ENCODE measurements around the gene CEP78.
A peak's percentile ranks its signal among the peaks of the same experiment; 100 is the strongest.
"Not testable (repeated sequence)": the region's sequence is repeated elsewhere in the genome, so short reads cannot be mapped to it uniquely, and the experiment has no call there.

CEP78 gene, protein sequence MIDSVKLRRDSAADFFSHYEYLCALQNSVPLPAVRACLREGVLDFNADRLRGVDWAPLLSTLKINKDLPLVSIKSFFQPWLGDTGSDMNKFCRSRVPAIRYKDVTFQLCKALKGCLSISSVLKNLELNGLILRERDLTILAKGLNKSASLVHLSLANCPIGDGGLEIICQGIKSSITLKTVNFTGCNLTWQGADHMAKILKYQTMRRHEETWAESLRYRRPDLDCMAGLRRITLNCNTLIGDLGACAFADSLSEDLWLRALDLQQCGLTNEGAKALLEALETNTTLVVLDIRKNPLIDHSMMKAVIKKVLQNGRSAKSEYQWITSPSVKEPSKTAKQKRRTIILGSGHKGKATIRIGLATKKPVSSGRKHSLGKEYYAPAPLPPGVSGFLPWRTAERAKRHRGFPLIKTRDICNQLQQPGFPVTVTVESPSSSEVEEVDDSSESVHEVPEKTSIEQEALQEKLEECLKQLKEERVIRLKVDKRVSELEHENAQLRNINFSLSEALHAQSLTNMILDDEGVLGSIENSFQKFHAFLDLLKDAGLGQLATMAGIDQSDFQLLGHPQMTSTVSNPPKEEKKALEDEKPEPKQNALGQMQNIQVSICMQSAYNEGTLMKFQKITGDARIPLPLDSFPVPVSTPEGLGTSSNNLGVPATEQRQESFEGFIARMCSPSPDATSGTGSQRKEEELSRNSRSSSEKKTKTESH

DNA sequence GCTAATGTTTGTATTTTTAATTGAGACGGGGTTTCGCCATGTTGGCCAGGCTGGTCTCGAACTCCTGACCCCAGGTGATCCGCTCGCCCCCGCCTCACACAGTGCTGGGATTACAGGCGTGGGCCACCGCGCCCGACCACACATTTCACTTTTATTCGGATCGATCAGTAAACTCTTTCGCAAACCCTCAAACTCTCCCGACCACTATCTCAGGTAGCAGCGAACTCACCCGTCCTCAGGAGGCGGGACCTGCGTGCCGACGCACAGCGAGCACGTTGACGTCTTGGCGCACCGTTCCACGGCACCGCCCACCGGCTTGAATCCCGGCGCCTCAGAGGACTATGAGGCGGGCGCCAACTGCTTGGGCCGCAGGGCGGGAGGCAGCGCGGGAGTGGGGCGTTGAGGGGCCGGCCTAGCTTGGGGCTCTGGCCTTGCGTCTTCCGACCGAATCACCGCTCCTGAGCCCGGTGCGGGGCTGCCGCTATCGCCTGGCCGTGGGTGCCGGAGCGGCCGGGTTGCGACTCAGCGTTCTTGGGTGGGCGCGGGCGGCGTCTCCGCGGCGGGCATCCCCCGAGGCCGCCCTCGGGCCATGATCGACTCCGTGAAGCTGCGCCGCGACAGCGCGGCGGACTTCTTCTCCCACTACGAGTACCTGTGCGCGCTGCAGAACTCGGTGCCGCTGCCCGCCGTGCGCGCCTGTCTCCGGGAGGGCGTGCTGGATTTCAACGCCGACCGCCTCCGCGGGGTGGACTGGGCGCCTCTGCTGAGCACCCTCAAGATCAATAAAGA lies at the start of gene CEP78:
CEP78 (plus strand) TSS at position 314 of the 789 bp plus-strand sequence; CDS start at position 590, 276 bp downstream.
- Mint-ChIP-seq H3K4me3 (peak within 1 kb of the TSS; percentile 88), H3K4me1 (ENCODE audit: low read depth) (peaks cover 29% of the 10 kb centered on the region), H3K27me3 (ENCODE audit: low read depth) (peaks cover 5% of the 10 kb centered on the region), H3K36me3 (ENCODE audit: low read depth) (peaks cover 16% of the 10 kb centered on the region), H3K9me3 (no peaks in the 10 kb centered on the region), H3K27ac (peak within 1 kb of the TSS; percentile 93)

DNA sequence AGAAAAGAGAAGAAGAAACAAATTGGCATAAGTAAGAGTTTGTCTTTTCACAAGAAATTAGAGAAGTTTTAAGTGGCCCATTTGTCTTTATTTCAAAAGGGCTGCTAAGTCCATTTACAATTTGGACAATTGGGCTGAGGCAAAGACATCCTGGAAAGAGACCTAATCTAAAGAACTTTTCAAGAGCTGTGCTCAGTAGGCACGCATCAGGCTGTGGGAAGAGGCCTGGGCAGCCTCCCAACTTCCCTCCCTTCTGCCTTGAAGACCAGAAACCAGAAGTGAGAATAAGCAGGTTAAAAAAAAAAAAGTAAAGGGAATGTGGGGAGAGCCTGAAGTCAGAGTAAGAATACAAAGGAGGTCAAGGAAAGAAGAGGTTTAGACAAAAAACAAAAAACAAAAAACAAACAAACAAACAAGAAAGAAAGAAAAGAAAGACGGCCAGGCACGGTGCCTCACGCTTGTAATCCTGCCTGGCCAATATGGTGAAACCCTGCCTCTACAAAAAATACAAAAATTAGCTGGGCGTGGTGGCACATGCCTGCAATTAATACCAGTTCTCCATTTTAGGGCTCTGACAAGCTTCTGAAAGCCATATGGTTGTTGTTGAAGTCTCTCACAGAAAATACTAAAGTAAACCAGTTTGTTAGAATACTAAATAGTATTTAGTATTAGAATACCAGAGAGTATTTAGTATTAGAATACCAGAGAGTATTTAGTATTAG lies 48.0 kb upstream of the CEP78 start:
- H3K4me3 Mint-ChIP-seq = no peak overlapping the region
- no peak overlapping the region for H3K27ac Mint-ChIP-seq
- H3K27me3 Mint-ChIP-seq (ENCODE audit: low read depth) = peaks cover 23% of the 10 kb centered on the region
- peaks cover 6% of the 10 kb centered on the region for H3K4me1 Mint-ChIP-seq (ENCODE audit: low read depth)
- H3K36me3 Mint-ChIP-seq (ENCODE audit: low read depth) = no peaks in the 10 kb centered on the region
- H3K9me3 Mint-ChIP-seq = no peaks in the 10 kb centered on the region

DNA sequence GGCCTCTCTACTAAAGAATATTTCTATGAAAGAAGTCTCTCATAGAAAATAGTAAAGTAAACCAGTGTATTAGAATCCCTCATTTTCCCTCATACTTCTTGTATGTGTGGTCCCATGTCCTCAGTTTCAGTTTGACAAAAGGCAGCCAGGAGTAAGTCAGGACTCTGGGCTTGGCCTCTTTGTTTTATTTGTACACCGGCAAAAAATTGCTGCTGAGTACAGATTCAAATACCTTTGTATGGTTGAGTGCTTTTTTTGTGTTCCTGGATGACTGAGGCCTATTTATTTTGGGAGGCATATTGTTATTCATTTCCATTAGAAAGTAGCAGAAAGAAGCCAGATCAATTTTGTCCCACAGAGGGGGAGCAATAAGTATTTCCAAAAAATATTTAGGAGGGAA lies 47.3 kb upstream of the CEP78 start:
- Mint-ChIP-seq H3K4me3 (no peak overlapping the region), H3K27me3 (ENCODE audit: low read depth) (peaks cover 27% of the 10 kb centered on the region), H3K36me3 (ENCODE audit: low read depth) (no peaks in the 10 kb centered on the region), H3K27ac (no peak overlapping the region), H3K4me1 (ENCODE audit: low read depth) (peaks cover 6% of the 10 kb centered on the region), H3K9me3 (no peaks in the 10 kb centered on the region)

DNA sequence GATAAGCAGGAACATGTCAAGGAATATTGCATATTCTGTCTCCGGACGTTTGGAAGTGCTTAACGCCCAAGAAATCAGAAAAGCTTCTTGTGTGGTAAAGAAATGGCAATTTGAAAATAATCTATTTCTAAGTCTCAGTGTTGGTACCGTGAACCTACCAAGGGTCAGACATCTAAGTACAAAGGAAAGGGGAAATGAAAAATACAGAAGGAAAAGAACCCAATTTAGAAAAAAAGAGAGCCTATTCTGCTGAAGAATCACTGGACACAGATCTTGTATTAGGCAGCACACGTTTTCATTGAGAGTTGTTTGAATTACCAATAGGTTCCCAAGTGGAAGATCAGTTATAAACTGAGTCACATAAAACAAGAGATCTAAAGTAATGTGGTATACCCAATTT lies 46.9 kb upstream of the CEP78 start:
- Mint-ChIP-seq H3K27me3 (ENCODE audit: low read depth) (peaks cover 28% of the 10 kb centered on the region), H3K36me3 (ENCODE audit: low read depth) (no peaks in the 10 kb centered on the region), H3K27ac (no peak overlapping the region), H3K4me3 (no peak overlapping the region), H3K4me1 (ENCODE audit: low read depth) (peaks cover 6% of the 10 kb centered on the region), H3K9me3 (no peaks in the 10 kb centered on the region)

DNA sequence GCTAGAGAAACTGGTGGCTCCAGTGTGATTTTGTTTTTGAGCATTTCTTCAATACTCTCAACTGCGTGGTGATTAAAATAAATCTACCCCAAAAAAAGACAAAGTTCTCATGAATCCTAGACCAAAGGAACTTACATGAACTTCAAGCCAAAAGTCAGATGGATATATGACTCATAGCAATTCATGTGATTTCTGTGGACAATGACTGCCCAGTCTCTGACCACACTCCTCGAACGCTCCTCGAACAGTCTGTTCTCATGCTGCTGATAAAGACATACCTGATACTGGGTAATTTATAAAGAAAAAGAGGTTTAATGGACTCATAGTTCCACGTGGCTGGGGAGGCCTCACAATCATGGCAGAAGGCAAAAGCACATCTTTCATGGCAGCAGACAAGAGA lies 46.4 kb upstream of the CEP78 start:
- Mint-ChIP-seq H3K4me1 (ENCODE audit: low read depth) (peaks cover 6% of the 10 kb centered on the region), H3K9me3 (no peaks in the 10 kb centered on the region), H3K4me3 (no peak overlapping the region), H3K27me3 (ENCODE audit: low read depth) (peaks cover 32% of the 10 kb centered on the region), H3K36me3 (ENCODE audit: low read depth) (no peaks in the 10 kb centered on the region), H3K27ac (no peak overlapping the region)

DNA sequence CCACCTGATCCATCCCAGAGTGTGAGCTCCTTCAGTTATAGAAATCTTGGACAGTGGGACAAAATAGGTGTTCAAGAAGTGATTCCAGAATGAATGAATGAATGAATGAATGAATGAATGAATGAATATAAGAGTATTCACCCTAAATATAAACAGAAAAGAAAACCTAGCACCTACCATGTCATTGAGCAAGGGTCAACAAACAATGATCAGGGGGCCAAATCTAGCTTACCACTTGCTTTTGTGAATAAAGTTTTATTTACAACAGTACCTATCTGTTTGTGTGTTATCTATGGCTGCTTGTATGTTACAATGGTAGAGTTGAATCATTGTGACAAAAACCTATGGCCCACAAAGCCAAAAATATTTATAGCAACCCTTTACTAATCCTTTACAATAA lies 43.9 kb upstream of the CEP78 start:
- H3K36me3 Mint-ChIP-seq (ENCODE audit: low read depth) = no peaks in the 10 kb centered on the region
- no peak overlapping the region for H3K4me3 Mint-ChIP-seq
- peaks cover 8% of the 10 kb centered on the region for H3K4me1 Mint-ChIP-seq (ENCODE audit: low read depth)
- H3K9me3 Mint-ChIP-seq = no peaks in the 10 kb centered on the region
- peaks cover 32% of the 10 kb centered on the region for H3K27me3 Mint-ChIP-seq (ENCODE audit: low read depth)
- H3K27ac Mint-ChIP-seq = no peak overlapping the region

DNA sequence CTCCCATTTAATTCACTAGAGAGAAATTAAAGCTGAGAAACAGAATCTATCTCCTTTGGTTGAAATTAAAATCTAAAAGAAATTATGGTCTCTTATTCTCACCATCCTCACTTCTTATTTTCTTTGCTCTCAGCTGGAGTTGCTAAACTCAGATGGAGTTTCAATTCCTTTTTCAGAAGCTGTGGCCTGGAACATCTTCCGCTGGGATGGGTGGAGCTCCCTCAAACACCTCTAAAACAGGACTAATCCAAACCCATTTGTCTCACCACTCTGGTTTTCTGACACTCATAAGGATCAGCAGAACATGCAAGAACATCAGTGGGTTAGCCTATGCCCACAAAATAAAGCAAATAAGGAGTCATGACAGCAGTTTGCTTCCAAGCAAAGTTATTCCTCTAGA lies 39.6 kb upstream of the CEP78 start:
- peaks cover 3% of the 10 kb centered on the region for H3K36me3 Mint-ChIP-seq (ENCODE audit: low read depth)
- H3K4me1 Mint-ChIP-seq (ENCODE audit: low read depth) = peaks cover 17% of the 10 kb centered on the region
- no peak overlapping the region for H3K27ac Mint-ChIP-seq
- peaks cover 19% of the 10 kb centered on the region for H3K27me3 Mint-ChIP-seq (ENCODE audit: low read depth)
- peaks cover 10% of the 10 kb centered on the region for H3K9me3 Mint-ChIP-seq
- H3K4me3 Mint-ChIP-seq = no peak overlapping the region

DNA sequence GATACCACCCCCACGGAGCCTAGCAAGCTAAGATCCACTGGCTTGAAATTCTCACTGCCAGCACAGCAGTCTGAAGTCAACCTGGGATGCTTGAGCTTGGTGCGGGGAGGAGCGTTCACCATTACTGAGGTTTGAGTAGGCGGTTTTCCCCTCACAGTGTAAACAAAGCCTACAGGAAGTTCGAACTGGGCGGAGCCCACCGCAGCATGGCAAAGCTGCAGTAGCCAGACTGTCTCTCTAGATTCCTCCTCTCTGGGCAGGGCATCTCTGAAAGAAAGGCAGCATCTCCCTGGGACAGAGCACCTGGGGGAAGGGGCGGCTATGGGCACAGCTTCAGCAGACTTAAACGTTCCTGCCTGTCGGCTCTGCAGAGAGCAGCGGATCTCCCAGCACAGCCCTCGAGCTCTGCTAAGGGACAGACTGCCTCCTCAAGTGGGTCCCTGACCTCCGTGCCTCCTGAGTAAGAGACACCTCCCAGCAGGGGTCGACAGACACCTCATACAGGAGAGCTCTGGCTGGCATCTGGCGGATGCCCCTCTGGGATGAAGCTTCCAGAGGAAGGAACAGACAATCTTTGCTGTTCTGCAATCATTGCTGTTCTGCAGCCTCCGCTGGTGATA lies 34.6 kb upstream of the CEP78 start:
- Mint-ChIP-seq H3K27ac (peak overlapping the region; percentile 61), H3K36me3 (ENCODE audit: low read depth) (peaks cover 32% of the 10 kb centered on the region), H3K4me1 (ENCODE audit: low read depth) (peaks cover 23% of the 10 kb centered on the region), H3K9me3 (peaks cover 46% of the 10 kb centered on the region), H3K27me3 (ENCODE audit: low read depth) (peaks cover 11% of the 10 kb centered on the region)
- H3K4me3 Mint-ChIP-seq = not testable (repeated sequence)

DNA sequence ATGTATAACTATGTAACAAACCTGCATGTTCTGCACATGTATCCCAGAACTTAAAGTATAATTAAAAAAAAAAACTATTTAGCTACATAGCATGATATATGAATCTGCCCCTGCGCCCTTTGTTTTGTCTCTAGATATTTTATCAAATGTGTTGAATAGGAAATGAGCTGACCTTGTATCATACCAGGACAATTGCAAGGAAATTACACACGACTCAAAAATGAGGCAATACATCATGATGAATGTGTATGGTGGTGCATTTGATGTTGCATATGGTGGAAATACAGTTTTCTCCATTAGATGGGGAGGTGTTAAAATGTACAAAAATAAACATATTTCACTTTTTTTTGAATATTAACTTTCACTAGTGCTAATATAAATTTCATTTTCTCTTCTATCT lies 28.6 kb upstream of the CEP78 start:
- Mint-ChIP-seq H3K36me3 (ENCODE audit: low read depth) (peaks cover 21% of the 10 kb centered on the region), H3K4me1 (ENCODE audit: low read depth) (peaks cover 19% of the 10 kb centered on the region), H3K9me3 (peaks cover 33% of the 10 kb centered on the region), H3K4me3 (no peak overlapping the region), H3K27me3 (ENCODE audit: low read depth) (peaks cover 11% of the 10 kb centered on the region), H3K27ac (no peak overlapping the region)

DNA sequence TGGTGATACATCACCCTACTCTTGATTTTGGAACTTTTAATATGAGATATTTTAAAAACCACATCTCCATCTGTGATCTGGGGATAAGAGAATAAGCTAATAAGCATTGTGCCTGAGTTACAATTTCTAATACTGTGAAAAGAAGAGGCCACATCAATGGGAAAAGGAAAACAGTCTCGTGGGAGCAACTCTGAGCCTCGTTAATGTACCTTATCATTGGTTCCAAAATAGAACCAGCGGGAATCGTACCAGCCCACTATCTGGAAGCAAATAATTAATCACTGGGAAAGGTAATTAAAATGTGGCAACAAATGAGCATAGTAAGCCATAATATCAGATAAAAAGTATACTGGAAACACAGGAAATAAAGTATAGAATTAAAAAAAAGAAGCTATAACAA lies 28.0 kb upstream of the CEP78 start:
- Mint-ChIP-seq H3K9me3 (peaks cover 29% of the 10 kb centered on the region), H3K4me1 (ENCODE audit: low read depth) (peaks cover 23% of the 10 kb centered on the region), H3K36me3 (ENCODE audit: low read depth) (peaks cover 19% of the 10 kb centered on the region), H3K27me3 (ENCODE audit: low read depth) (peaks cover 11% of the 10 kb centered on the region), H3K27ac (no peak overlapping the region), H3K4me3 (no peak overlapping the region)

DNA sequence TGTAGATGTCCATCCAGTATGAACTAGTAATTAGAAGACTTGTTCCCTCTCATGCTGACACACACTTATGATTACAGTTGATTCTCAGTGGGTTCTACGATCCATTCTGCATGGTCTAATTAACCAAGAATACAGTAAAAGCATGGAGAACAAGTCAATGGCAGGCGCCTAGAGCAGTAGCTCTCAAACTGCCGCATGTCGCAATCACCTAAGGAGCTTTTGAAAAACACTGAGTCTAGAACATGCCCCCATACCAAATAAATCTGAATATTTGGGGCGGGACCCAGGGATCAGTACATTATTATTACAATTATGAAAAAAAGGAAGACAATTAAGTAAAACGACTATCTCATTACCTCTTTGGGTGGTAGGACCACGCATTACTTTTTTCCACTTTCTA lies 26.7 kb upstream of the CEP78 start:
- Mint-ChIP-seq H3K36me3 (ENCODE audit: low read depth) (peaks cover 7% of the 10 kb centered on the region), H3K27ac (no peak overlapping the region), H3K4me1 (ENCODE audit: low read depth) (peaks cover 26% of the 10 kb centered on the region), H3K27me3 (ENCODE audit: low read depth) (peaks cover 6% of the 10 kb centered on the region), H3K9me3 (peaks cover 17% of the 10 kb centered on the region), H3K4me3 (no peak overlapping the region)

DNA sequence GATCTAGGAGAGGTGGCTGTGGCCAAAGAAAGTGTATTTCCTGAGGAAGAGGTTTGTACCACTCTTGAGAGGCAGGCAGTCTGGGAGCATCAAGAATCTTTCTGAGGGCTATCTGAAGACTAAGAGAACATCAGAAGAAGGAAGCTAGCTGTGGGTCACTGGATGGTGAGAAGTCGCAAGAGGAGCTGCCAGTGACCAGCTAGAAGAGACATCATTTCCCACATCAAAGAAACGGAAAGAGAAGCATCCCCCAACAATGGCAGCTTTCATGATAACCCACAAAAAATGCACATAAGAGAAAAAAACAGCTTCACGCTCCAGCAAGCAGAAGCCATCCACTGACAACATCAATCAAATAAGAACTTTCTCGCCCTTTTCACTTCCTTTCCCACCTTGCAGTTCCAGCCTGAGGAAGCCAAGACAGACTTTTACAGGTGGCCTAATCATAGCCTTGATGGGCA lies 25.0 kb upstream of the CEP78 start:
- Mint-ChIP-seq H3K36me3 (ENCODE audit: low read depth) (no peaks in the 10 kb centered on the region), H3K27ac (peak overlapping the region; percentile 34), H3K9me3 (peaks cover 6% of the 10 kb centered on the region), H3K27me3 (ENCODE audit: low read depth) (no peaks in the 10 kb centered on the region), H3K4me3 (peak overlapping the region; percentile 52), H3K4me1 (ENCODE audit: low read depth) (peaks cover 26% of the 10 kb centered on the region)

DNA sequence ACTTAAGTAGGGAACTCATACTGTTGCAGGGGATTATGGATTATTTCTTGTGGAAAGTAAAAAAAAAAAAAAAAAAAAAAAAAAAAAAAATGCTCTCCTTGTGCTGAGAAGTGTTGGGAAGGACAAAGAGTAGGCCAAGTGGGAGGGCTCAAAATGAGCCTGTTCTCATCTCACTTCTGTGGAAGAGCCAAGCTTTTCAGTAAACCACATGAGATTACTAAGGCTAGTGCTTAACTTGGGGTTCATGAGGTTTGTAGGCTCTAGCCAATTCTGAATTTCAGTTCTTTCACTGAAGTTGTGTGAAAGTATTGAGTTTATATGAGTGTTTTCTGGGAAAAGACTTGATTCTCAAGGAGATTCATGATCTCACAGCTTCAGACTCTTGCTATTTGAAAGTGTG lies 23.0 kb upstream of the CEP78 start:
- Mint-ChIP-seq H3K27ac (no peak overlapping the region), H3K27me3 (ENCODE audit: low read depth) (no peaks in the 10 kb centered on the region), H3K4me3 (no peak overlapping the region), H3K36me3 (ENCODE audit: low read depth) (no peaks in the 10 kb centered on the region), H3K9me3 (no peaks in the 10 kb centered on the region), H3K4me1 (ENCODE audit: low read depth) (peaks cover 25% of the 10 kb centered on the region)

DNA sequence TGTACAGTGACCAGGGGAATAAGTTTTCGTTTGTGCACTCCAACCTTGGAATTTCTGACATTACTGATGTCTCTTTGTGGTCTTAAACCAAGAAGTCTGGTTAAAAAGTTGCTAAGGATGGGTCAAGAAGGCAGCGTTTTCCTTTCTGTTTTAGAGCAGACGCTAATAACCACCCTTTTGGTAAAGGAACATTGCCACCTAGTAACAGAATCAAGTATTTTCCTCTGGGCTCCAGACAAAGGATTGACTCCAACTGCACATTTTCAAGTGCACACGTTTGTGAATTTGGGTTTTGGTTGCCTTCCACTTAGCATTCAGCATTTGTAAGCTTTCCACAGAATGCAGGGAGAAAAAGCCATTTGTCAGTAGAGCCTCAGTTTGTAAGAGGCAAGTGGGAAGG lies 22.2 kb upstream of the CEP78 start:
- H3K4me3 Mint-ChIP-seq = no peak overlapping the region
- no peaks in the 10 kb centered on the region for H3K36me3 Mint-ChIP-seq (ENCODE audit: low read depth)
- H3K4me1 Mint-ChIP-seq (ENCODE audit: low read depth) = peaks cover 25% of the 10 kb centered on the region
- no peaks in the 10 kb centered on the region for H3K27me3 Mint-ChIP-seq (ENCODE audit: low read depth)
- peak overlapping the region; percentile 15 for H3K27ac Mint-ChIP-seq
- H3K9me3 Mint-ChIP-seq = no peaks in the 10 kb centered on the region
